CD4-positive, alpha-beta T cell (primary cell): ENCODE results near the gene MT4. TPM values are rescaled to one million over a fixed set of nuclear protein-coding genes. Genes with fewer than 3 reads are reported as not detected.
A peak's percentile ranks its signal among the peaks of the same experiment; 100 is the strongest.

Experiments
- ATAC-seq: fragments of 200-7000 bp; cut with Tn5 transposase; one replicate; pipeline ENCODE4 v1.10.0; 2022; ENCODE audit warnings: mild to moderate bottlenecking; ENCODE audit not compliant: poor library complexity
- CTCF ChIA-PET: fragments of 350-600 bp; sonication (Branson Sonifier 250); formaldehyde crosslinking; loops from one replicate; lab custom pipeline; 2021; ENCODE audit warnings: antibody characterized with exemption, inconsistent platforms; lab: Charles Lee
- POLR2A ChIA-PET: fragments of 350-600 bp; sonication (Branson Sonifier 250); formaldehyde crosslinking; loops from one replicate; lab custom pipeline; 2021; ENCODE audit warnings: antibody characterized with exemption, inconsistent platforms; lab: Charles Lee
- DNase-seq, 14 experiments: peaks; one replicate each; pipeline ENCODE4 v3.0.0-alpha.2; 2013 to 2020; ENCODE audit warnings: mixed read lengths in 2 of 14
- H3K27ac ChIP-seq, 2 donors: one replicate each; pipeline versions ENCODE4 v1.5.1 to v1.7.0; 2013; ENCODE audit warnings: low read length in 2 of 2, low read depth in 1 of 2, mild to moderate bottlenecking in 1 of 2
- H3K27me3 ChIP-seq, 2 experiments: 1 replicate in 1 of 2; 2 replicates in 1 of 2; pipeline versions ENCODE4 v1.6.1 to v1.7.0; 2013; ENCODE audit warnings: low read length in 2 of 2, control low read depth in 1 of 2, mild to moderate bottlenecking in 1 of 2, moderate library complexity in 1 of 2; ENCODE audit not compliant: insufficient read depth in 2 of 2, control insufficient read depth in 1 of 2
- H3K36me3 ChIP-seq: one replicate; pipeline ENCODE4 v1.6.1; 2013; ENCODE audit warnings: low read length, control low read depth; ENCODE audit not compliant: insufficient read depth
- H3K4me1 ChIP-seq: one replicate; pipeline ENCODE4 v1.6.1; 2013; ENCODE audit warnings: low read length, control low read depth; ENCODE audit not compliant: insufficient read depth
- H3K4me3 ChIP-seq: one replicate; pipeline ENCODE4 v1.5.1; 2013; ENCODE audit warnings: mild to moderate bottlenecking, low read length, moderate library complexity
- H3K9me3 ChIP-seq, 2 experiments: 1 replicate in 1 of 2; 2 replicates in 1 of 2; pipeline versions ENCODE4 v1.6.1 to v1.7.0; 2013; ENCODE audit warnings: low read length in 2 of 2, mild to moderate bottlenecking in 2 of 2, control low read depth in 1 of 2, moderate library complexity in 1 of 2; ENCODE audit not compliant: control insufficient read depth in 1 of 2, insufficient read depth in 1 of 2
- H3K27ac Mint-ChIP-seq: one replicate; pipeline ENCODE4 v1.8.0; 2020; ENCODE audit warnings: mixed read lengths
- H3K27me3 Mint-ChIP-seq: one replicate; pipeline ENCODE4 v1.8.0; 2021; ENCODE audit warnings: mixed read lengths
- H3K36me3 Mint-ChIP-seq: one replicate; pipeline ENCODE4 v1.8.0; 2021; ENCODE audit warnings: low read depth, mixed read lengths
- H3K4me1 Mint-ChIP-seq: one replicate; pipeline ENCODE4 v1.8.0; 2021; ENCODE audit warnings: low read depth, mixed read lengths
- H3K4me3 Mint-ChIP-seq: one replicate; pipeline ENCODE4 v1.8.0; 2020; ENCODE audit warnings: mild to moderate bottlenecking, mixed read lengths
- H3K9me3 Mint-ChIP-seq: one replicate; pipeline ENCODE4 v1.8.0; 2020; ENCODE audit warnings: mixed read lengths
- CTCF ChIP-seq: fragments of 200-600 bp; IDR thresholded peaks from one replicate; pipeline ENCODE4 v1.8.0; 2022; ENCODE audit warnings: antibody characterized with exemption, mild to moderate bottlenecking
- intact Hi-C, 2 experiments: fragments of 100-400 bp; cut with DNase I in 1 of 2; cut with micrococcal nuclease in 1 of 2; formaldehyde crosslinking; loops; one replicate each; pipeline versions ENCODE4 v1.15.1 to v1.9.0; 2023 to 2025; cut with DNase I, micrococcal nuclease
- total RNA-seq, 174 experiments: library from RNA in 2 of 174; stranded (reverse) in 2 of 174; gene quantifications; one replicate each; pipeline ENCODE4 v1.2.3 and lab custom pipeline; 2021 to 2026

The MT4 gene
- total RNA-seq, 2 experiments from 2014 or later: not detected

- Mint-ChIP-seq H3K9me3 (no peaks in the 10 kb centered on the region), H3K4me3 (peak overlapping the region; percentile 4), H3K36me3 (no peaks in the 10 kb centered on the region), H3K27ac (peak overlapping the region; percentile 48), H3K4me1 (peaks cover 27% of the 10 kb centered on the region), H3K27me3 (no peaks in the 10 kb centered on the region)
- peak; percentile 22 for TF ChIP-seq CTCF
- H3K36me3 ChIP-seq: no peaks in the 10 kb centered on the region
- H3K4me1 ChIP-seq: peaks cover 19% of the 10 kb centered on the region
- H3K4me3 ChIP-seq: no peak overlapping the region
- ATAC-seq (no peak), DNase-seq (peak in 4 of 14 experiments; percentile 21 to 63 (median 46))
- H3K27me3 ChIP-seq: peaks cover 0 to 7% of the 10 kb centered on the region in 2 experiments
- H3K9me3 ChIP-seq: no peaks in the 10 kb centered on the region
- intact Hi-C loops: loop anchor here (1.0 kb wide), 2 partner anchors 40 to 99 kb away; no protein-coding TSS in a partner anchor
- ChIA-PET CTCF (interaction anchor here (1.5 to 3.1 kb wide), 2 partner anchors 40 to 98 kb away, joined by 6 to 13 read pairs; no protein-coding TSS in a partner anchor), POLR2A (interaction anchor here (0.6 to 1.9 kb wide), 2 partner anchors 86 to 98 kb away, joined by 3 to 9 read pairs; no protein-coding TSS in a partner anchor)
- no peak overlapping the region for H3K27ac ChIP-seq
Measured at GRCh38 chr16:56603589-56603988, 38.7 kb downstream of the MT4 start.

GRCh38 chr16:56604966-56605365 is 40.1 kb downstream of the MT4 start:
- CTCF ChIA-PET: interaction anchor here (3.1 kb wide), 1 partner anchor 97 kb away, joined by 13 read pairs; no protein-coding TSS in a partner anchor
- Histone ChIP-seq H3K4me3 (no peak overlapping the region), H3K27ac (no peak overlapping the region), H3K36me3 (no peaks in the 10 kb centered on the region), H3K27me3 (peaks cover 0 to 7% of the 10 kb centered on the region in 2 experiments), H3K9me3 (no peaks in the 10 kb centered on the region), H3K4me1 (peaks cover 33% of the 10 kb centered on the region)
- H3K36me3 Mint-ChIP-seq: no peaks in the 10 kb centered on the region
- no peak for TF ChIP-seq CTCF
- no peak overlapping the region for H3K4me3 Mint-ChIP-seq
- H3K27ac Mint-ChIP-seq: no peak overlapping the region
- H3K9me3 Mint-ChIP-seq: no peaks in the 10 kb centered on the region
- ATAC-seq: no peak
- H3K4me1 Mint-ChIP-seq: peaks cover 39% of the 10 kb centered on the region
- no peak for DNase-seq
- POLR2A ChIA-PET: interaction anchor here (1.4 to 1.9 kb wide), 2 partner anchors 77 to 97 kb away, joined by 4 to 9 read pairs; partner anchors contain the start of gene MT1X
- no peaks in the 10 kb centered on the region for H3K27me3 Mint-ChIP-seq
- intact Hi-C loops: no loop called here

GRCh38 chr16:56605475-56605874 is 40.6 kb downstream of the MT4 start:
- Histone ChIP-seq H3K9me3 (no peaks in the 10 kb centered on the region), H3K36me3 (no peaks in the 10 kb centered on the region), H3K4me1 (peaks cover 38% of the 10 kb centered on the region), H3K27ac (no peak overlapping the region), H3K4me3 (no peak overlapping the region), H3K27me3 (peaks cover 0 to 7% of the 10 kb centered on the region in 2 experiments)
- ChIA-PET POLR2A (interaction anchor here (1.4 kb wide), 1 partner anchor 77 kb away, joined by 4 read pairs; the partner anchor contains the start of gene MT1X), CTCF (interaction anchor here (3.1 kb wide), 1 partner anchor 96 kb away, joined by 13 read pairs; no protein-coding TSS in a partner anchor)
- Mint-ChIP-seq H3K36me3 (no peaks in the 10 kb centered on the region), H3K4me3 (no peak overlapping the region), H3K4me1 (peaks cover 44% of the 10 kb centered on the region), H3K27me3 (no peaks in the 10 kb centered on the region), H3K9me3 (no peaks in the 10 kb centered on the region), H3K27ac (peak overlapping the region; percentile 96)
- DNase-seq: no peak
- intact Hi-C loops: no loop called here
- no peak for ATAC-seq
- TF ChIP-seq CTCF: no peak
